Measurements from ENCODE around the gene SNTB2. TPM values are rescaled to one million over a fixed set of nuclear protein-coding genes. Genes with fewer than 3 reads are reported as not detected.

Gene SNTB2
- total and polyA plus RNA-seq, 2 of the 13 experiments (the other 11 are each of a cell fraction or from before 2014, with no cell fraction given) = 11.5 to 19.2 TPM

DNA sequence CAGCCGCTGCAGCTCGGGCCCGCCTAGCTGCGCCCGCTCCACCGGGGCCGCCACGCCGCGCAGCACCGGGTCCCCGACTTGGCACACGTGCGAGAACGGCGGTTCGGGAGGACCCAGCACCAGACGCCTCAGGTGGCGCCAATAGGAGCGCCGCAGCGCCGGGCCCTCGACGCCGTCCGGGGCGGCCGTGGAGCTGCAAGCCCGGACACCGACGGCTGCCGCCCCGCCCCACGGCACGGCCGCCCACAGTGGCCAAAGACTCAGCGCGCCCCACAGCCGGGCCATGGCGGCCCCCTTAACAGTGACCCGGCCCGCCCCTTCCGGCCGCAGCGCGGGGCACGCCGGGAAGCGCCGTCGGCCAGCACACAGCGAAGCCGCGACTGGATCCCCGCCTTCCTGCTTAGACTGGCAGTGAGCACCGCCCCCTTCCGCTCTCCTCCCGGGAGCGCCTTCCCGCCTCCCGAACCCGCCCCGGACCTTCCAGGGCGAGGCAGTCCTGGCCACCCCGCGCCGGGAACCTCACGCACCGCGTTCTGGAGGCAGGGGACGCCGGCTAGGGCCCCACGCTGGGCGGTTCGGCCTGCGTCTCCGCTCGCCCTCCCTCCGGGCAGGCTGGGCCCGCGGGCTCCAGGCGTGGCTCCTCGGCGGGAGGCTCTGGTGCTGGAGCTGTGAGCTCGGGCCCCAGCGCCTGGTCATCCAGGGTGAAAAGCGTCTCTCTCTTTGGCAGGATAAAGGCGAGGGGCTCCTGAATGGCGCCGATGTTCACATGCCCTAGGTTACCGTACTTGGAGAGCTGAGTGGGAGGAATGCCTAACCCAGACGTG lies 143.5 kb downstream of the SNTB2 start, which contains the start of gene PDF (continued):
- TF ChIP-seq, protein P1, sequence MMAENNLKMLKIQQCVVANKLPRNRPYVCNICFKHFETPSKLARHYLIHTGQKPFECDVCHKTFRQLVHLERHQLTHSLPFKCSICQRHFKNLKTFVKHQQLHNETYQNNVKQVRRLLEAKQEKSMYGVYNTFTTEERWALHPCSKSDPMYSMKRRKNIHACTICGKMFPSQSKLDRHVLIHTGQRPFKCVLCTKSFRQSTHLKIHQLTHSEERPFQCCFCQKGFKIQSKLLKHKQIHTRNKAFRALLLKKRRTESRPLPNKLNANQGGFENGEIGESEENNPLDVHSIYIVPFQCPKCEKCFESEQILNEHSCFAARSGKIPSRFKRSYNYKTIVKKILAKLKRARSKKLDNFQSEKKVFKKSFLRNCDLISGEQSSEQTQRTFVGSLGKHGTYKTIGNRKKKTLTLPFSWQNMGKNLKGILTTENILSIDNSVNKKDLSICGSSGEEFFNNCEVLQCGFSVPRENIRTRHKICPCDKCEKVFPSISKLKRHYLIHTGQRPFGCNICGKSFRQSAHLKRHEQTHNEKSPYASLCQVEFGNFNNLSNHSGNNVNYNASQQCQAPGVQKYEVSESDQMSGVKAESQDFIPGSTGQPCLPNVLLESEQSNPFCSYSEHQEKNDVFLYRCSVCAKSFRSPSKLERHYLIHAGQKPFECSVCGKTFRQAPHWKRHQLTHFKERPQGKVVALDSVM (CRISPR knock-in tag; IDR thresholded peaks at IDR 0.05) = peak; percentile 79
- TF ChIP-seq ZNF703 (CRISPR knock-in tag; IDR thresholded peaks at IDR 0.05; ENCODE audit: borderline replicate concordance) = peak; percentile 60; the same call in 1 of the 2 replicates
- TF ChIP-seq FOSL1 (CRISPR knock-in tag; IDR thresholded peaks at IDR 0.05; ENCODE audit: borderline replicate concordance) = no peak
- TF ChIP-seq ZNF382 (CRISPR knock-in tag; IDR thresholded peaks at IDR 0.05; ENCODE audit: borderline replicate concordance) = no peak
- TF ChIP-seq ZNF124 (CRISPR knock-in tag; IDR thresholded peaks at IDR 0.05) = peak; percentile 80
- TF ChIP-seq, protein P2, sequence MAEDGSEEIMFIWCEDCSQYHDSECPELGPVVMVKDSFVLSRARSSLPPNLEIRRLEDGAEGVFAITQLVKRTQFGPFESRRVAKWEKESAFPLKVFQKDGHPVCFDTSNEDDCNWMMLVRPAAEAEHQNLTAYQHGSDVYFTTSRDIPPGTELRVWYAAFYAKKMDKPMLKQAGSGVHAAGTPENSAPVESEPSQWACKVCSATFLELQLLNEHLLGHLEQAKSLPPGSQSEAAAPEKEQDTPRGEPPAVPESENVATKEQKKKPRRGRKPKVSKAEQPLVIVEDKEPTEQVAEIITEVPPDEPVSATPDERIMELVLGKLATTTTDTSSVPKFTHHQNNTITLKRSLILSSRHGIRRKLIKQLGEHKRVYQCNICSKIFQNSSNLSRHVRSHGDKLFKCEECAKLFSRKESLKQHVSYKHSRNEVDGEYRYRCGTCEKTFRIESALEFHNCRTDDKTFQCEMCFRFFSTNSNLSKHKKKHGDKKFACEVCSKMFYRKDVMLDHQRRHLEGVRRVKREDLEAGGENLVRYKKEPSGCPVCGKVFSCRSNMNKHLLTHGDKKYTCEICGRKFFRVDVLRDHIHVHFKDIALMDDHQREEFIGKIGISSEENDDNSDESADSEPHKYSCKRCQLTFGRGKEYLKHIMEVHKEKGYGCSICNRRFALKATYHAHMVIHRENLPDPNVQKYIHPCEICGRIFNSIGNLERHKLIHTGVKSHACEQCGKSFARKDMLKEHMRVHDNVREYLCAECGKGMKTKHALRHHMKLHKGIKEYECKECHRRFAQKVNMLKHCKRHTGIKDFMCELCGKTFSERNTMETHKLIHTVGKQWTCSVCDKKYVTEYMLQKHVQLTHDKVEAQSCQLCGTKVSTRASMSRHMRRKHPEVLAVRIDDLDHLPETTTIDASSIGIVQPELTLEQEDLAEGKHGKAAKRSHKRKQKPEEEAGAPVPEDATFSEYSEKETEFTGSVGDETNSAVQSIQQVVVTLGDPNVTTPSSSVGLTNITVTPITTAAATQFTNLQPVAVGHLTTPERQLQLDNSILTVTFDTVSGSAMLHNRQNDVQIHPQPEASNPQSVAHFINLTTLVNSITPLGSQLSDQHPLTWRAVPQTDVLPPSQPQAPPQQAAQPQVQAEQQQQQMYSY (CRISPR knock-in tag; IDR thresholded peaks at IDR 0.05) = peak; percentile 56; the same call in 1 of the 2 replicates
- no peak for TF ChIP-seq MAFG (CRISPR knock-in tag; IDR thresholded peaks at IDR 0.05)
- no peak for TF ChIP-seq NR2F1 (CRISPR knock-in tag; IDR thresholded peaks at IDR 0.05)
- TF ChIP-seq ZNF24 (IDR thresholded peaks at IDR 0.05) = no peak
- peak; percentile 90; the same call in 1 of the 2 replicates for TF ChIP-seq TOPORS (CRISPR knock-in tag; IDR thresholded peaks at IDR 0.05)
- peak; percentile 92 for TF ChIP-seq TAF1 (CRISPR knock-in tag; IDR thresholded peaks at IDR 0.05)
- TF ChIP-seq SRF (IDR thresholded peaks at IDR 0.05; ENCODE audit: low read depth, low read length) = 0 out of 2 replicates have a peak, but pooled peaks have one; percentile 15
- TF ChIP-seq, protein P3, sequence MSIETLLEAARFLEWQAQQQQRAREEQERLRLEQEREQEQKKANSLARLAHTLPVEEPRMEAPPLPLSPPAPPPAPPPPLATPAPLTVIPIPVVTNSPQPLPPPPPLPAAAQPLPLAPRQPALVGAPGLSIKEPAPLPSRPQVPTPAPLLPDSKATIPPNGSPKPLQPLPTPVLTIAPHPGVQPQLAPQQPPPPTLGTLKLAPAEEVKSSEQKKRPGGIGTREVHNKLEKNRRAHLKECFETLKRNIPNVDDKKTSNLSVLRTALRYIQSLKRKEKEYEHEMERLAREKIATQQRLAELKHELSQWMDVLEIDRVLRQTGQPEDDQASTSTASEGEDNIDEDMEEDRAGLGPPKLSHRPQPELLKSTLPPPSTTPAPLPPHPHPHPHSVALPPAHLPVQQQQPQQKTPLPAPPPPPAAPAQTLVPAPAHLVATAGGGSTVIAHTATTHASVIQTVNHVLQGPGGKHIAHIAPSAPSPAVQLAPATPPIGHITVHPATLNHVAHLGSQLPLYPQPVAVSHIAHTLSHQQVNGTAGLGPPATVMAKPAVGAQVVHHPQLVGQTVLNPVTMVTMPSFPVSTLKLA (IDR thresholded peaks at IDR 0.05) = peak; percentile 54
- TF ChIP-seq HNRNPUL1 (IDR thresholded peaks at IDR 0.05; ENCODE audit: low read depth, low read length) = 0 out of 2 replicates have a peak, but pooled peaks have one; percentile 75
- TF ChIP-seq, protein P4, sequence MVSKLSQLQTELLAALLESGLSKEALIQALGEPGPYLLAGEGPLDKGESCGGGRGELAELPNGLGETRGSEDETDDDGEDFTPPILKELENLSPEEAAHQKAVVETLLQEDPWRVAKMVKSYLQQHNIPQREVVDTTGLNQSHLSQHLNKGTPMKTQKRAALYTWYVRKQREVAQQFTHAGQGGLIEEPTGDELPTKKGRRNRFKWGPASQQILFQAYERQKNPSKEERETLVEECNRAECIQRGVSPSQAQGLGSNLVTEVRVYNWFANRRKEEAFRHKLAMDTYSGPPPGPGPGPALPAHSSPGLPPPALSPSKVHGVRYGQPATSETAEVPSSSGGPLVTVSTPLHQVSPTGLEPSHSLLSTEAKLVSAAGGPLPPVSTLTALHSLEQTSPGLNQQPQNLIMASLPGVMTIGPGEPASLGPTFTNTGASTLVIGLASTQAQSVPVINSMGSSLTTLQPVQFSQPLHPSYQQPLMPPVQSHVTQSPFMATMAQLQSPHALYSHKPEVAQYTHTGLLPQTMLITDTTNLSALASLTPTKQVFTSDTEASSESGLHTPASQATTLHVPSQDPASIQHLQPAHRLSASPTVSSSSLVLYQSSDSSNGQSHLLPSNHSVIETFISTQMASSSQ (IDR thresholded peaks at IDR 0.05; ENCODE audit: low read depth) = no peak; the same call in 1 of the 2 replicates
- TF ChIP-seq, protein P4 (CRISPR knock-in tag; IDR thresholded peaks at IDR 0.05; ENCODE audit: borderline replicate concordance) = peak; percentile 36; the same call in 1 of the 2 replicates
